Ovary (tissue), 3 donors: ENCODE measurements around the gene ELF3.
A peak's percentile ranks its signal among the peaks of the same experiment; 100 is the strongest.

Experiments
- EP300 ChIP-seq: sonication (generic); formaldehyde crosslinking; IDR thresholded peaks from one replicate; pipeline ENCODE4 v1.6.1; 2017; ENCODE audit warnings: antibody characterized with exemption
- POLR2A ChIP-seq: fragments of 450-650 bp; IDR thresholded peaks from one replicate; pipeline ENCODE4 v1.6.1; 2017; ENCODE audit warnings: antibody characterized with exemption, mild to moderate bottlenecking, moderate library complexity
- TF ChIP-seq, protein P1 (sequence below), 3 donors: fragments of 450-650 bp in 2 of 3; fragments of 200-600 bp in 1 of 3; IDR thresholded peaks; one replicate each; pipeline versions ENCODE4 v1.5.1 to v1.8.0; 2016 to 2022; ENCODE audit warnings: antibody characterized with exemption in 3 of 3, mild to moderate bottlenecking in 1 of 3
- donor health status: DM: no; HTN: no; CAD: no.

DNA sequence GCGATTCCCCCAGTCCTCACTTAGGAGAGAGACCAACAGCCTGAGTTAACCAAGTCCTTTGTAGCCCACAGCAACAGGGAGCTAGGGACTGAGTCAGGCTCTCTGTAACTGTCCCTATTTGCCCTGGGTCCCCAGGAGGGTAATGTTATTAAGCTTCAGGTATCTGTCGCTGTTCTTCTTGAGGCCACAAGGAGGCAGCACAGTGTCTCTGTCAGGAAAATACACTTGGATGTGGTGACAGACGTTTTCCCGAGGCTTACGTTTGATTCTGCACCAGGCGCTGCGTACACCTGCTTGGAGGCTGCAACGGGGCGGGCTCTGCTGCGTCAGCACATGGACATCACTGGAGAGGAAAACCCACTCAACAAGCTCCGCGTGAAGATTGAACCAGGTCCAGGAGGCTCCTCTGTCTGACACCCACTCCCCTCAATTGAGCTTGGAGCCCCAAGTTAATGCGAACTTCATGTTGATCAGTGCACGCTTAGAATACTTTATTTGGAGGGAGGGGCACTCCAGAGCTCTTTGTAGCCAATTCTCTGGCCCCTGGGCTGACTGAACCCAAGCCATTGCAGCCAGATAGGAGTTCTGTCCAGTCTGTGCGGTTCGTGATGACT lies 10.7 kb upstream of the ELF3 start:
- TF ChIP-seq, protein P1, sequence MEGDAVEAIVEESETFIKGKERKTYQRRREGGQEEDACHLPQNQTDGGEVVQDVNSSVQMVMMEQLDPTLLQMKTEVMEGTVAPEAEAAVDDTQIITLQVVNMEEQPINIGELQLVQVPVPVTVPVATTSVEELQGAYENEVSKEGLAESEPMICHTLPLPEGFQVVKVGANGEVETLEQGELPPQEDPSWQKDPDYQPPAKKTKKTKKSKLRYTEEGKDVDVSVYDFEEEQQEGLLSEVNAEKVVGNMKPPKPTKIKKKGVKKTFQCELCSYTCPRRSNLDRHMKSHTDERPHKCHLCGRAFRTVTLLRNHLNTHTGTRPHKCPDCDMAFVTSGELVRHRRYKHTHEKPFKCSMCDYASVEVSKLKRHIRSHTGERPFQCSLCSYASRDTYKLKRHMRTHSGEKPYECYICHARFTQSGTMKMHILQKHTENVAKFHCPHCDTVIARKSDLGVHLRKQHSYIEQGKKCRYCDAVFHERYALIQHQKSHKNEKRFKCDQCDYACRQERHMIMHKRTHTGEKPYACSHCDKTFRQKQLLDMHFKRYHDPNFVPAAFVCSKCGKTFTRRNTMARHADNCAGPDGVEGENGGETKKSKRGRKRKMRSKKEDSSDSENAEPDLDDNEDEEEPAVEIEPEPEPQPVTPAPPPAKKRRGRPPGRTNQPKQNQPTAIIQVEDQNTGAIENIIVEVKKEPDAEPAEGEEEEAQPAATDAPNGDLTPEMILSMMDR (IDR thresholded peaks at IDR 0.05), result peak; percentile 31 to 39 (median 36)
- TF ChIP-seq POLR2A (no peak), EP300 (no peak)
